DND-41 (cell line): ENCODE measurements around the gene NTN1.

Experiments used
- ATAC-seq: fragments of 200-7000 bp; cut with Tn5 transposase; 3 replicates; pipeline ENCODE4 v1.9.1; 2021; ENCODE audit warnings: low read depth; ENCODE audit not compliant: insufficient read depth
- DNase-seq: peaks from one replicate; pipeline ENCODE4 v3.0.0-alpha.2; 2020
- H2AFZ ChIP-seq: 2 replicates; pipeline ENCODE4 v1.6.0; 2012; ENCODE audit warnings: low read depth, low read length
- H3K27ac ChIP-seq: 2 replicates; pipeline ENCODE4 v1.5.1; 2012; ENCODE audit warnings: low read length, inconsistent platforms
- H3K27me3 ChIP-seq: fragments of 200-600 bp; sonication (generic); 2 replicates; pipeline ENCODE4 v1.6.0; 2012; ENCODE audit warnings: low read length, mild to moderate bottlenecking, inconsistent platforms; ENCODE audit not compliant: insufficient read depth, poor library complexity
- H3K36me3 ChIP-seq: 2 replicates; pipeline ENCODE4 v1.5.1; 2012; ENCODE audit warnings: low read length, inconsistent platforms; ENCODE audit not compliant: insufficient read depth
- H3K4me1 ChIP-seq: 2 replicates; pipeline ENCODE4 v1.5.1; 2012; ENCODE audit warnings: mild to moderate bottlenecking, low read length; ENCODE audit not compliant: insufficient read depth
- H3K4me2 ChIP-seq: 2 replicates; pipeline ENCODE4 v1.6.0; 2012; ENCODE audit warnings: mild to moderate bottlenecking, moderate library complexity, low read length, inconsistent platforms; ENCODE audit not compliant: insufficient read depth
- H3K4me3 ChIP-seq, 2 experiments: fragments of 200-600 bp in 1 of 2; shearing (Covaris generic) in 1 of 2; 2 replicates each; pipeline ENCODE4 v1.5.1; 2012 to 2016; ENCODE audit warnings: inconsistent platforms in 2 of 2, low read length in 2 of 2, mild to moderate bottlenecking in 2 of 2, low read depth in 1 of 2, moderate library complexity in 1 of 2
- H3K79me2 ChIP-seq: 2 replicates; pipeline ENCODE4 v1.6.0; 2012; ENCODE audit warnings: low read length, inconsistent platforms; ENCODE audit not compliant: insufficient read depth
- H3K9ac ChIP-seq: 2 replicates; pipeline ENCODE4 v1.6.0; 2012; ENCODE audit warnings: low read depth, mild to moderate bottlenecking, inconsistent platforms, low read length, moderate library complexity
- H3K9me3 ChIP-seq: 2 replicates; pipeline ENCODE4 v1.5.1; 2012; ENCODE audit warnings: low read length, moderate library complexity, mild to moderate bottlenecking, inconsistent platforms; ENCODE audit not compliant: insufficient read depth, severe bottlenecking
- H4K20me1 ChIP-seq: 2 replicates; pipeline ENCODE4 v1.6.0; 2012; ENCODE audit warnings: low read length; ENCODE audit not compliant: insufficient read depth
- EZH2 ChIP-seq: IDR thresholded peaks from 3 replicates; pipeline ENCODE4 v1.6.1; 2012; ENCODE audit warnings: borderline replicate concordance, low read depth, mild to moderate bottlenecking, moderate library complexity, low read length, inconsistent platforms; ENCODE audit not compliant: severe bottlenecking
- TF ChIP-seq, protein P1 (sequence below): IDR thresholded peaks from 2 replicates; pipeline ENCODE4 v1.5.1; 2012; ENCODE audit warnings: borderline replicate concordance, low read length, moderate library complexity, mild to moderate bottlenecking; ENCODE audit not compliant: poor library complexity, severe bottlenecking; ENCODE audit errors: extremely low read depth

The NTN1 gene

DNA sequence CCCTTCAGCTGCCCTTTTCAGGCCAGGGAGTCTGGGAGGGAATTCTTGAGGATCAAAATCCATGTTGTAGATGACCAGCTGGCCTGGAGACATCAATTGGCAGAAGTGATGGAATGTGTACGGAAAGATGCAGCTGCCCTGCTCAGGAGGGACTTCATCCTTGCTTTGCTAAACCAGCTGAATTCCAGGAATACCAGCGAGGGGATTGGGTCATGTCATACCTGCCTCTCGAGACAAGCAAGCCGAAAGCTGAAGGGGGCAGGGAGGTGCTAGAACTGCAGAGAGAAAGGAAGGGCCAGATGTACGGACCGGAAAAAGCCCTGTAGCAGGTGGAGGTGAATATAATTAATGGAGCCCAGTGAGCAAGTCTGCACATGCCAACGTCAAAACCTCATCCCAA is 25.6 kb upstream of the NTN1 start:
- Histone ChIP-seq H3K36me3 (no peaks in the 10 kb centered on the region), H3K27ac (no peak overlapping the region), H3K9ac (no peak overlapping the region), H3K9me3 (no peaks in the 10 kb centered on the region), H3K79me2 (no peaks in the 10 kb centered on the region), H3K27me3 (no peaks in the 10 kb centered on the region), H4K20me1 (no peaks in the 10 kb centered on the region), H3K4me3 (no peak overlapping the region), H3K4me1 (peaks cover 11% of the 10 kb centered on the region), H2AFZ (no peak overlapping the region), H3K4me2 (no peak overlapping the region)
- DNase-seq (no peak), ATAC-seq (no peak)
- TF ChIP-seq, protein P1, sequence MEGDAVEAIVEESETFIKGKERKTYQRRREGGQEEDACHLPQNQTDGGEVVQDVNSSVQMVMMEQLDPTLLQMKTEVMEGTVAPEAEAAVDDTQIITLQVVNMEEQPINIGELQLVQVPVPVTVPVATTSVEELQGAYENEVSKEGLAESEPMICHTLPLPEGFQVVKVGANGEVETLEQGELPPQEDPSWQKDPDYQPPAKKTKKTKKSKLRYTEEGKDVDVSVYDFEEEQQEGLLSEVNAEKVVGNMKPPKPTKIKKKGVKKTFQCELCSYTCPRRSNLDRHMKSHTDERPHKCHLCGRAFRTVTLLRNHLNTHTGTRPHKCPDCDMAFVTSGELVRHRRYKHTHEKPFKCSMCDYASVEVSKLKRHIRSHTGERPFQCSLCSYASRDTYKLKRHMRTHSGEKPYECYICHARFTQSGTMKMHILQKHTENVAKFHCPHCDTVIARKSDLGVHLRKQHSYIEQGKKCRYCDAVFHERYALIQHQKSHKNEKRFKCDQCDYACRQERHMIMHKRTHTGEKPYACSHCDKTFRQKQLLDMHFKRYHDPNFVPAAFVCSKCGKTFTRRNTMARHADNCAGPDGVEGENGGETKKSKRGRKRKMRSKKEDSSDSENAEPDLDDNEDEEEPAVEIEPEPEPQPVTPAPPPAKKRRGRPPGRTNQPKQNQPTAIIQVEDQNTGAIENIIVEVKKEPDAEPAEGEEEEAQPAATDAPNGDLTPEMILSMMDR: no peak
- TF ChIP-seq EZH2: no peak

GRCh38 chr17:8997994-8998628 is 23.2 kb upstream of the NTN1 start:
- H3K9me3 ChIP-seq: no peaks in the 10 kb centered on the region
- no peak overlapping the region for H3K9ac ChIP-seq
- ATAC-seq: peak; percentile 91
- H2AFZ ChIP-seq: peak overlapping the region; percentile 51; the same call in 1 of the 2 replicates
- no peaks in the 10 kb centered on the region for H3K36me3 ChIP-seq
- peaks cover 7% of the 10 kb centered on the region for H3K4me1 ChIP-seq
- no peaks in the 10 kb centered on the region for H3K27me3 ChIP-seq
- no peak overlapping the region for H3K4me3 ChIP-seq
- H3K4me2 ChIP-seq: peak overlapping the region; percentile 28; the same call in 1 of the 2 replicates
- DNase-seq: peak; percentile 83
- H3K79me2 ChIP-seq: no peaks in the 10 kb centered on the region
- no peaks in the 10 kb centered on the region for H4K20me1 ChIP-seq
- H3K27ac ChIP-seq: no peak overlapping the region
- TF ChIP-seq, protein P1: peak; percentile 99
- TF ChIP-seq EZH2: no peak

- no peaks in the 10 kb centered on the region for H3K27me3 ChIP-seq
- H3K9me3 ChIP-seq: peaks cover 2% of the 10 kb centered on the region
- no peaks in the 10 kb centered on the region for H4K20me1 ChIP-seq
- DNase-seq (no peak), ATAC-seq (no peak)
- peaks cover 7% of the 10 kb centered on the region for H3K4me1 ChIP-seq
- no peak overlapping the region for H3K9ac ChIP-seq
- H3K27ac ChIP-seq: no peak overlapping the region
- H3K4me2 ChIP-seq: no peak overlapping the region
- H3K4me3 ChIP-seq: no peak overlapping the region
- TF ChIP-seq, protein P1: no peak
- TF ChIP-seq EZH2: no peak
- no peak overlapping the region for H2AFZ ChIP-seq
- no peaks in the 10 kb centered on the region for H3K36me3 ChIP-seq
- no peaks in the 10 kb centered on the region for H3K79me2 ChIP-seq
These were observed 19.8 kb upstream of the NTN1 start for GRCh38 chr17:9001559-9001958.
